GM18498 (cell line): Measurements from ENCODE around the gene CES4A.
"Not testable (repeated sequence)": the region's sequence is repeated elsewhere in the genome, so short reads cannot be mapped to it uniquely, and the experiment has no call there.

ENCODE experiments used
- ATAC-seq: cut with Tn5 transposase; IDR thresholded peaks from one replicate; pipeline ENCODE4 v1.9.1; 2021; ENCODE audit warnings: mild to moderate bottlenecking, moderate library complexity; ENCODE audit not compliant: unreplicated experiment

CES4A gene

GRCh38 chr16:66983033-66983432 lies 5.4 kb upstream of the CES4A start:
- no peak for ATAC-seq

GRCh38 chr16:66984892-66985311 lies 3.5 kb upstream of the CES4A start:
- no peak for ATAC-seq

DNA sequence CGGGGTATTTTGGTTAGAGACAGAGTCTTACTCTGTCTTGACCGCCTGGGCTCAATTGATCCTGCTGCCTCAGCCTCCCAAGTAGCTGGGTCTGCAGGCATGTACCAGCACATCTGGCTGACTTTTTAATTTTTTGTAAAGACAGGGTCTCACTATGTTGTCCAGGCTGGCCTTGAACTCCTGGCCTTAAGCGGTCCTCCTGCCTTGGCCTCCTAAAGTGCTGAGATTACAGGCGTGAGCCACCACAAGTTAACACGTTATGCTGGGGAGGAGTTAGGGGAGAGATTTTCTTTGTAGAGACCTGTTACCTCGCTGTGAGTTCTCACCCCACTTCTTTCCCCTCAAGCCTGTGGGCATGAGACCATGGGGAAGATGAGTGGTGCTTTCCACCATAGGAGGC lies 1.8 kb upstream of the CES4A start:
- no peak for ATAC-seq

GRCh38 chr16:66991545-66992077 lies 3.2 kb downstream of the CES4A start:
- no peak for ATAC-seq

GRCh38 chr16:66993558-66993957 lies 5.2 kb downstream of the CES4A start:
- not testable (repeated sequence) for ATAC-seq

GRCh38 chr16:66996324-66996982 lies 8.1 kb downstream of the CES4A start:
- no peak for ATAC-seq

GRCh38 chr16:66996983-66997358 lies 8.6 kb downstream of the CES4A start:
- ATAC-seq = no peak

DNA sequence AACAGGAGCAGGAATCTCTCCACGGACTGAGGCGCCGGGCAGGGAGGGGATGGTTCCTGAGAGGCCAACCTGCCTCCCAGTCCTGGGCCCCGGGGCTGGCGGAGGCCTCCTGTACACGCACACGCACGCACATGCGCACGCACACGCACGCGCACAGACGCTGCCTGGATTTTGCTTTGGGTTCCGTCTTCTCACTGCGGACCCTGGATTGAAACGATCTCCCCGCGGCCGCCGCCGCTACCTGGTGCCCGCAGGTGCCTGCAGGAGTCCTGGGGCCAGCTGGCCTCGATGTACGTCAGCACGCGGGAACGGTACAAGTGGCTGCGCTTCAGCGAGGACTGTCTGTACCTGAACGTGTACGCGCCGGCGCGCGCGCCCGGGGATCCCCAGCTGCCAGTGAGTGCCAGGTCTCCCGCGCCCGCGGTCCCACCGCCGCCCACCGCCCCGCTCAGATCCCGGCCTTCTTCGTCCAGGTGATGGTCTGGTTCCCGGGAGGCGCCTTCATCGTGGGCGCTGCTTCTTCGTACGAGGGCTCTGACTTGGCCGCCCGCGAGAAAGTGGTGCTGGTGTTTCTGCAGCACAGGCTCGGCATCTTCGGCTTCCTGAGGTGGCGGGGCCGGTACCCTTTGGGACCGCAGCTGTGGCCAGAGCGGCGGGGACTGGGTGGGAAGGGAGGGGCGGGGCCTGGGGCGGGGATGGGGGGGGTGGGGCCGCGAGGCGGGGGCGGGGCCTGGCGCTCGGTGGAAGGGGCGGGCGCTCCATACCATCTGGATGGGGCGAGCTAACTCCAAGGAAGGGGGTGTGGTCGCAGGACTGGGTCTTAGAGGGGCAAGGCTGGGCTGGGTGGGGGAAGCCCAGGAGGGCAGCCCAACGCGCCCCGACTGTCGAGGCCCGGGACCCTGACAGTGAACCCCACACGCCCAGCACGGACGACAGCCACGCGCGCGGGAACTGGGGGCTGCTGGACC lies 12.3 kb downstream of the CES4A start:
- no peak for ATAC-seq

GRCh38 chr16:67001726-67002125 lies 13.3 kb downstream of the CES4A start:
- no peak for ATAC-seq

- ATAC-seq = no peak
These were observed 18.7 kb downstream of the CES4A start for GRCh38 chr16:67006930-67007658.

GRCh38 chr16:67009158-67009557 lies 20.8 kb downstream of the CES4A start:
- ATAC-seq = no peak

- ATAC-seq = no peak
These were observed 22.9 kb downstream of the CES4A start for GRCh38 chr16:67011274-67011673.

GRCh38 chr16:67013233-67013822 lies 24.9 kb downstream of the CES4A start:
- no peak for ATAC-seq

DNA sequence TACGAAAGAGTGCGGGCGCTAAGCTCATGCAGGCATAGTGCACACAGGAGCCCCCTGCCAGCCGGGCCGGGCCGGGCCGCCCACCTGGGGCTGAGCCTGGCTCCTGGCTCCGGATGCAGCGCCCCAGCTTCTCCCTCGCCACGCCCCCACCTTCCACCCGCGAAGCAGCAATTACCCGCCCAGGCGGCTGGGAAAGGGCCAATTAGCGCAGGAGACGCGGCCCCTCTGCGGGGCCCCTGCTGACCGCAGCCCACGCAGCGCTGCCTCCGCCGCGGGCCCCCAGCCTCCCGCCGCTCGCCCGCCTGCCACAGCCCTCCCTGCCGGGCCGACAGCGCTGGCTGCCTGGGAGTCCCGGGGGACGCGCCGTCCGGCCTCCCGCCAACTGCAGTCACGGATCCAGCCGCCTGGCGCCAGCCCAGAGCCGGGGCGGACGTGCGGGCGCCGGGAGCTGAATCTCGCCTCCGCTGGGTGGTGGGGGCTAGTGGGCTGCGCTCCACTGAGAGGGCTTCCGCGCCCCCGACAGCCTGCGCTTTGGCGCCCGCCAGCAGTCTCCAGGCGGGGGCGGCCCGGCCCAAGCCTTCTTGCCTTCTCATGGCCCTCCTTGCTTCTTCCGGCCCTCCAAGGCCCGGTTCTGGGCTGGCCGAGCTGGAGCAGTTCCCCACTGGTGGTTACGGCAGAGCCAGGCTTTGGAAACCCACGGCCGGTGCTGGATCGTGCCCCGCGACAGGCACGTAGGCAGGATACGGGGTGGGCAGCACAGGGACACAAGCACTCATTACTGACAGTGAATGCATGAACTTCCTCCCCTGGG lies 25.6 kb downstream of the CES4A start:
- peak; percentile 41 for ATAC-seq

- ATAC-seq = no peak
These were observed 26.4 kb downstream of the CES4A start for GRCh38 chr16:67014634-67015312.

DNA sequence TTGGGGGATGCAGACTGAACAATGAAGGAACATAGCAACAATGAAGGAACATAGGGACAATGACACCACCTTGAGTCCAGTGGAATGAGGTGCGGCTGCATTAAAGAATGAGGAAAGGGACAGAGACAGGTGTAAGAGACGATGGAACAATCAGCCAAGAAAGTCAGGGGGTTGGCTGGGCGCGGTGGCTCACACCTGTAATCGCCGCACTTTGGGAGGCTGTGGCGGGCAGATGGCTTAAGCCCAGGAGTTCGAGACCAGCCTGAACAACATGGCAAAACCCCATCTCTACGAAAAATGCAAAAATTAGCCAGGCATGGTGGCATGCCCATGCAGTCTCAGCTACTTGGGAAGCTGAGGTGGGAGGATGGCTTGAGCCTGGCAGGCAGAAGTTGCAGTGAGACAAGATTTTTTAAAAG lies 26.9 kb downstream of the CES4A start:
- no peak for ATAC-seq

GRCh38 chr16:67016143-67016542 lies 27.8 kb downstream of the CES4A start:
- no peak for ATAC-seq

GRCh38 chr16:67016681-67017420 lies 28.5 kb downstream of the CES4A start:
- ATAC-seq = no peak

- no peak for ATAC-seq
These were observed 29.0 kb downstream of the CES4A start for GRCh38 chr16:67017421-67017750.
